Peyer's patch (tissue), 4 donors: Measurements from ENCODE around the gene TNFRSF8. TPM values are rescaled to one million over a fixed set of nuclear protein-coding genes. Genes with fewer than 3 reads are reported as not detected.
A peak's percentile ranks its signal among the peaks of the same experiment; 100 is the strongest.

Experiments used
- DNase-seq, 3 donors: peaks; one replicate each; pipeline ENCODE4 v3.0.0-alpha.2; 2017 to 2019
- H3K27ac ChIP-seq, 4 donors: fragments of 200-600 bp; sonication (generic); one replicate each; pipeline ENCODE4 v1.5.1; 2016 to 2019
- H3K27me3 ChIP-seq, 2 donors: fragments of 200-600 bp; sonication (generic); one replicate each; pipeline ENCODE4 v1.5.1; 2019
- H3K36me3 ChIP-seq, 3 donors: fragments of 200-600 bp; sonication (generic); one replicate each; pipeline ENCODE4 v1.5.1; 2016 to 2019
- H3K4me1 ChIP-seq, 4 donors: fragments of 200-600 bp; sonication (generic); one replicate each; pipeline ENCODE4 v1.5.1; 2016 to 2019
- H3K4me3 ChIP-seq, 4 donors: fragments of 200-600 bp; sonication (generic); 1 replicate in 3 of 4; 2 replicates in 1 of 4; pipeline ENCODE4 v1.5.1; 2016 to 2019; ENCODE audit warnings: mild to moderate bottlenecking in 1 of 4
- H3K9me3 ChIP-seq, 4 donors: fragments of 200-600 bp; sonication (generic); one replicate each; pipeline ENCODE4 v1.5.1; 2016 to 2019; ENCODE audit warnings: mild to moderate bottlenecking in 1 of 4
- CTCF ChIP-seq, 6 experiments: fragments of 450-650 bp in 4 of 6; fragments of 200-600 bp in 2 of 6; sonication (generic) in 1 of 6; IDR thresholded peaks; one replicate each; pipeline ENCODE4 v1.5.1; 2017 to 2019; ENCODE audit warnings: antibody characterized with exemption in 6 of 6, mild to moderate bottlenecking in 3 of 6, moderate library complexity in 1 of 6
- POLR2A ChIP-seq, 2 donors: fragments of 450-650 bp; IDR thresholded peaks; one replicate each; pipeline ENCODE4 v1.5.1; 2017; ENCODE audit warnings: antibody characterized with exemption in 2 of 2, mild to moderate bottlenecking in 2 of 2, moderate library complexity in 2 of 2
- total RNA-seq, 4 donors: library from RNA; depleted of rRNA; stranded (reverse); fragments of >200 nt; gene quantifications; one replicate each; pipeline ENCODE4 v1.1.0, GENCODE V29; 2016

The TNFRSF8 gene
- total RNA-seq, 4 donors from 2014 or later = not detected

- no peaks in the 10 kb centered on the region for H3K27me3 ChIP-seq
- H3K27ac ChIP-seq = peak overlapping the region; percentile 71 to 87 (median 80)
- H3K36me3 ChIP-seq = no peaks in the 10 kb centered on the region
- no peaks in the 10 kb centered on the region for H3K9me3 ChIP-seq
- DNase-seq = no peak
- peaks cover 17 to 76% (median 38%) of the 10 kb centered on the region in 4 donors for H3K4me1 ChIP-seq
- H3K4me3 ChIP-seq = peak overlapping the region in 1 of 4 donors; percentile 5
- no peak for TF ChIP-seq CTCF (IDR thresholded peaks at IDR 0.05)
- no peak for TF ChIP-seq POLR2A (IDR thresholded peaks at IDR 0.05)
Measured at GRCh38 chr1:12185036-12185917, 122.2 kb downstream of the TNFRSF8 start.

GRCh38 chr1:12185918-12186678, 123.0 kb downstream of the TNFRSF8 start:
- Histone ChIP-seq H3K4me1 (peaks cover 17 to 71% (median 38%) of the 10 kb centered on the region in 4 donors), H3K27me3 (no peaks in the 10 kb centered on the region), H3K9me3 (no peaks in the 10 kb centered on the region), H3K4me3 (no peak overlapping the region), H3K36me3 (peaks cover 0 to 1% (median 0%) of the 10 kb centered on the region in 3 donors), H3K27ac (peak overlapping the region; percentile 71 to 87 (median 80))
- no peak for TF ChIP-seq CTCF (IDR thresholded peaks at IDR 0.05)
- TF ChIP-seq POLR2A (IDR thresholded peaks at IDR 0.05) = no peak
- DNase-seq = no peak

DNA sequence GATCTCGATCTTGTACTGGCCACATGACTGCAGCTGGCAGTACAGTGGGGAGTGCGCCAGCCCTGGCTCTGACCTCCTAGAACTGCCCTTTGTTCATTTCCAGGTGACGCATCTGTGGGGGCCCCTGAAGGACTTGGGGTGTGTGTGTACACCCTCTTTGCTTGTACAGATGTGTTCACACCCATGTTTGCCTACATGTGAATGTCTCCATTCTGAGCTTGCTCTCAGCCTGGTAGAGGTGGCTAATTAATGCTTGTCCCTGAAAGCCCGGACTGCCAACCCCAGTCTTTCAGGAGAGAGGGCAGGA, 123.5 kb downstream of the TNFRSF8 start:
- Histone ChIP-seq H3K4me3 (no peak overlapping the region), H3K4me1 (peaks cover 17 to 65% (median 38%) of the 10 kb centered on the region in 4 donors), H3K36me3 (peaks cover 0 to 7% (median 0%) of the 10 kb centered on the region in 3 donors), H3K27me3 (no peaks in the 10 kb centered on the region), H3K9me3 (no peaks in the 10 kb centered on the region), H3K27ac (peak overlapping the region; percentile 71 to 87 (median 80))
- DNase-seq = peak in 2 of 3 donors; percentile 86 to 89
- TF ChIP-seq CTCF (IDR thresholded peaks at IDR 0.05) (no peak), POLR2A (IDR thresholded peaks at IDR 0.05) (peak; percentile 33 to 74)

GRCh38 chr1:12188115-12188514, 125.0 kb downstream of the TNFRSF8 start:
- Histone ChIP-seq H3K36me3 (peaks cover 0 to 21% (median 0%) of the 10 kb centered on the region in 3 donors), H3K9me3 (no peaks in the 10 kb centered on the region), H3K4me1 (peaks cover 17 to 57% (median 36%) of the 10 kb centered on the region in 4 donors), H3K4me3 (no peak overlapping the region), H3K27me3 (no peaks in the 10 kb centered on the region), H3K27ac (peak overlapping the region; percentile 38 to 87 (median 80))
- no peak for DNase-seq
- TF ChIP-seq POLR2A (IDR thresholded peaks at IDR 0.05) (no peak), CTCF (IDR thresholded peaks at IDR 0.05) (no peak)

DNA sequence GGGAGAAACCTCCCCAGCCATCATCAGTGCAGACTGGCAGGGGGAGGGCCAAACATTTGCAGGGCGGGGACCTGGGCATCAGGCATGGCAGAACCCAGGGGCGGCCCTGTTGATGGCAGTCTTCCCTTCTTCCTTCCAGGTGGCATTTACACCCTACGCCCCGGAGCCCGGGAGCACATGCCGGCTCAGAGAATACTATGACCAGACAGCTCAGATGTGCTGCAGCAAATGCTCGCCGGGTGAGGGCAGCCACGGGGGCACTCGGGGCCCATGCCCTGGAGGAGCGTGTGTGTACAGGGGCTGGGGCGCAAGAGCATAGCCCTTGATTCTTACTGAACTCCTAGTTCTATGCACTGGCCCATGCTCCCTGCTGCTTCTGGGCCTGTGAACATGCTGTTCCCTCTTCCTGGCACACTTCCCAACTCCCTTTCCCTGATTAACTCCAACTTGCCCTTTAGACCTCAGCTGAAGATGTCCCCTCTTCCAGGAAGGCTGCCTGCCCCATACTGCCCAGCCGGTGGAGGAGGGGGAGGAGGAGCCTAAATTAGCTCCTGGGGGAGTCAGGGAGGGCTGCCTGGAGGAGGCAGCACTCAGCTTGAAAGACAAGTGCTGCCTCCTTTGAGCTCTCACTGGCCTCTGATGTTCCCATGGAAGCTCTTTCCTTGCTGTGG, 125.7 kb downstream of the TNFRSF8 start:
- Histone ChIP-seq H3K9me3 (no peaks in the 10 kb centered on the region), H3K27me3 (no peaks in the 10 kb centered on the region), H3K4me1 (peaks cover 17 to 55% (median 36%) of the 10 kb centered on the region in 4 donors), H3K4me3 (no peak overlapping the region), H3K27ac (peak overlapping the region; percentile 38 to 87 (median 80)), H3K36me3 (peaks cover 0 to 23% (median 0%) of the 10 kb centered on the region in 3 donors)
- DNase-seq = peak in 2 of 3 donors; percentile 76 to 78
- TF ChIP-seq POLR2A (IDR thresholded peaks at IDR 0.05) = peak in 1 of 2 donors; percentile 33
- TF ChIP-seq CTCF (IDR thresholded peaks at IDR 0.05) = no peak
